NCI-H2196 treated with DMSO at 0.1 percent for 48 hours (cell line): ENCODE data around the gene WSB1.
"Not testable (repeated sequence)": the region's sequence is repeated elsewhere in the genome, so short reads cannot be mapped to it uniquely, and the experiment has no call there.

Experiments
- DNase-seq: peaks from one replicate; lab custom pipeline; 2025; ENCODE audit not compliant: unreplicated experiment; lab: John Stamatoyannopoulos, UW

Gene WSB1

GRCh38 chr17:27293898-27294688, at the start of gene WSB1:
WSB1 (plus strand) TSS chr17:27294114; CDS start chr17:27294396, 282 bp downstream.
- DNase-seq = peak; percentile 48

DNA sequence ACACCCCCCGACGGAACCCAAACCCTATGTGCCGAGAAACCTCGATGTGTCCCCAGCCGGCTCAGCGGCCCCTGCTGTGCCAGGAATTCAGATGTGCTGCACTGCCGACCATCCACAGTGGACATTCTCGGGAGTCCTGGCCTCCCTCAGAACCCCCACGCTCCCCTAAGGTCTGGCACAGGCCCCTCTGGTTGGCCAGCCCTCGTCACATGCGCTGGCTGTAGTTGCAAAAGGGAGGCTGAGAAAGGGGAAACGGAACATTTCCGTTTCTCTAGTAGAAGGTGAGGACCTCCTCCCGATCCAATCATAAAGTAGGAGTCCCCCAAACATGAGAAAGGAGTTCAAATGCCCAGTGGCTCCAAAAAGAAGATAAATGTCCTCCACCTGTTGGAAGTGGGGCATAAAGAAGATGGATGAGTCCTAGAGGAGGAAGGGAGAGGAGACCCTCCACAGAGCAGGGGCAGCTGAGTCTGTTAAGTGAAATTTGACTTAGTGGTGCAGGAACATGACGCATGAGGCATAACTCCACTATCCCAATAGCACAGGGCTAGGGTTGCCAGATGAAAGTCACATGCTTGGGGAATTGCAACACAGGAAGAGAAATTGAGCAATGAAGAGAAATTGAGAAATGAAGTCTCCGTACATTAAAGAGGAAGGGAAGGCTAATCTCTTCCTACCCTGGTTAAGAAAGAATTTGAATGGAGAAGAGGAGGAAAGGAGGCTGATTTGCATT, 49.3 kb upstream of the WSB1 start:
- DNase-seq = no peak

GRCh38 chr17:27245230-27245696, 48.7 kb upstream of the WSB1 start:
- DNase-seq = peak; percentile 83

GRCh38 chr17:27246537-27246936, 47.4 kb upstream of the WSB1 start:
- DNase-seq = no peak

DNA sequence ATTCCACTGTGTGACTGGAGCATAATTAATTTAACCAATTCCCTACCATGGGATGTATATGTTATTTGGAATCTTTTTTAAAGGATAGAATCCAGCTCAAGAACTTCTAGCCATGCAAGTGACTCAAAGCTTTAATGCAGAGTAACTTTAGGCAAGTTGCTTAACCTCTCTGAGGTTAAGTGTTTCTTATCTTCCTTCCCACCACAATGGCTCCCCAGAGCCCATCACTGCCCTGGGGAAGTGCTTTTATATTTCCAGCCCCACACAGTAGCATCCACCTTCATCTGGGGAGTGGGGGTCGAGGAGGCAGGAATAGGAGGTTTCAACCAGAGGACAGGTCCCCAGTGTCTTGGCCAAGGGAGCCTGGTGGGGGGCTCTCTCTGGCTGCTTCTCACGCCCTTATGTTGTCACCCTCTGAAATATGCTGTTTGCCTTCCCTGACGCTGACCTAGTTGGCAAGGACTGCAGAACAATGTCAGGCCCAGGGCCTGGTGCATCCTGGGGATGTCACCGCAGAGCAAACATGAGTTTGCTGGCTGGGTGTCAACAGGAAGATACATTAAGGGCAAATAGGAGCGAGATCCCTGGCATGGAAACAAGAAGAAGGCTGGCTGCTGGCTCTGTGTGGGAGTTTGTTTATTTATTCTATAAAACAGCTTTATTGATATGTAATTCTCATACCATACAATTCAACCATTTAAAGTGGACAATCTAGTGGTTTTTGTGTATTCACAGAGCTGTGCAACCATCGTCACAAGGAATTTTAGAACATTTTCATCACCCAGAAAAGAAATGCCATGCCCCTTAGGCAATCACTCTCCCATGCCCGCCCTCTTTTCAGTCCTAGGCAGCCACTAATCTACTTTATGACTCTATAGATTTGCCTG, 46.6 kb upstream of the WSB1 start:
- DNase-seq = peak; percentile 87

GRCh38 chr17:27247958-27248342, 46.0 kb upstream of the WSB1 start:
- DNase-seq = no peak

DNA sequence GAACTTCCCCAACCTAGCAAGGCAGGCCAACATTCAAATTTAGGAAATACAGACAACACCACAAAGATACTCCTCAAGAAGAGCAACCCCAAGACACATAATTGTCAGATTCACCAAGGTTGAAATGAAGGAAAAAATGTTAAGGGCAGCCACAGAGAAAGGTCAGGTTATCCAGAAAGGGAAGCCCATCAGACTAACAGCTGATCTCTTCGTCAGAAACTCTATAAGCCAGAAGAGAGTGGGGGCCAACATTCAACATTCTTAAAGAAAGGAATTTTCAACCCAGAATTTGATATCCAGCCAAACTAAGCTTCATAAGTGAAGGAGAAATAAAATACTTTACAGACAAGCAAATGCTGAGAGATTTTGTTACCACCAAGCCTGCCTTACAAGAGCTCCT, 43.1 kb upstream of the WSB1 start:
- DNase-seq = not testable (repeated sequence)

- not testable (repeated sequence) for DNase-seq
These were observed 39.1 kb upstream of the WSB1 start for GRCh38 chr17:27254802-27255201.

DNA sequence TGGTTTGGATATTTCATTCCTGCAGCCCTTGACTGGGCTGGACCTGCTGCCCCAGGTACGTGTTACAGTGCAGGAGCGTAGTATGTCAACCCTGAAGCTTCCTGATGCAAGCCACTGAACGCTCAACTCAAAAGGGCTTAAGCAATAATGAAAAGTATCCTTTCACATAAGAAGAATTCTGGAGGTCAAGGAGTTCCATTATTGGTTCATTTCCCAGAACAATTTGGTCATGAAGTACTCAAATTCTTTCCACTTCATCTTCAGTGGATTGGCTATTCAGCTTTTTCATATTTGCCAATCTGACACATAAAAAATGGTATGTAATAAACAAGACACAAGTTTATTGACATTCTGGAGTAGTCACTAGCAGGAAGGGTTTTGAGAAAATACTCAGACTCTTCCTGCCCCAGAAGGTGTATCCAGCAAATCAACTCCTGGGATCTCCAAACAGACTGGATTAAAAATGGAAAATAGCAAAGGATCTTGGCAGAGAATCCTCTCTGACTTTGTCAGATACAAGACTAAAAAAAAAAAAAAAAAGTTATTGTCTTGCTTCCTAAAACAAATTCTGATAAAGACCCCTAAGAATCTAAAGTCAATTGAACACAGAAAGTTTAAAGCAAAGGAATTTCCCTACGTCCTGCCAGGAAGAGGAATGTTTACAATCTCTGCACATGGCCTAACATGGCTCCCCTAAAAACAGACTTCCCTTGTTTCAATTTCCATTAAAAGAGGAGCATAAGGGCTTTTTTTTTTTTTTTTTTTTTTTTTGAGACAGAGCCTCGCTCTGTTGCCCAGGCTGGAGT, 37.5 kb upstream of the WSB1 start:
- DNase-seq = no peak

- no peak for DNase-seq
These were observed 36.9 kb upstream of the WSB1 start for GRCh38 chr17:27257031-27257357.

DNA sequence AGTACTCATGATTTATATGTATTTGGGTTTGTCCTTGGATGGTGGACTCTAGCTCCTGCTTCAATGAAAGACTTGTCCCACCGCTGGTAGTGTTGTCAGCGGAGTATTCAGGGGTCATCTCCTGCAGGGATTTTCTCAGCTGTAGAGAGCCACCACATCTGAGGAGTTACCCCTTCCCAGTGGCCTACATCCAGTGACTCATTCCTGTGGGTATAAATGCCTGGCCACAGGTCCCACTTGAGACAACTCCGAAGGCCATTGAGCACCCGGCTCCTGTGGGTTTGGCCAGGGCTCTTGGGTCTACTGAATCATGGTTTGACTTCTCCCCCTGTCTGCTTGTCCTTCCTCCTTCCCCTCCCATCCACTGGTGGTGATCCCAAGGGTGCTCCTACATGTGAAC, 34.6 kb upstream of the WSB1 start:
- no peak for DNase-seq

DNA sequence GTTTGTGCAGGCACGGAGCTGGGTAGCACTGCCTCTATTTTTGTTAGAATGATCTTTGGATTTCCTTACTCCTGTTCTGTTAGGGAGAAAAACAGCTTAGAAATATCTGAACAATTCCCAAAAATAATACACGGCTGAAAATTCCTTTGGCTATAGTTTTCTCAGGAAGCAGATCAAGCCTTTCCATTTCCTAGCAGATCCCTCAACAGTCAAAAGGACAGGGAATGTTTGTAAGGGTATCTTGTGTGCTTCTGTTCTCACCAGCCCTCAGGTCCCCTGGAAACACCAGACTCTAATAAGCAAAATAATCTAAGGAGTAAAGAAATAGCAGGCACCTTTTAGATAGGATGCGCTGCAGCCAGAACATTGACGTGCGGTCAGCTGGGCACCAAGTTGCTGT, 30.5 kb upstream of the WSB1 start:
- DNase-seq = no peak

DNA sequence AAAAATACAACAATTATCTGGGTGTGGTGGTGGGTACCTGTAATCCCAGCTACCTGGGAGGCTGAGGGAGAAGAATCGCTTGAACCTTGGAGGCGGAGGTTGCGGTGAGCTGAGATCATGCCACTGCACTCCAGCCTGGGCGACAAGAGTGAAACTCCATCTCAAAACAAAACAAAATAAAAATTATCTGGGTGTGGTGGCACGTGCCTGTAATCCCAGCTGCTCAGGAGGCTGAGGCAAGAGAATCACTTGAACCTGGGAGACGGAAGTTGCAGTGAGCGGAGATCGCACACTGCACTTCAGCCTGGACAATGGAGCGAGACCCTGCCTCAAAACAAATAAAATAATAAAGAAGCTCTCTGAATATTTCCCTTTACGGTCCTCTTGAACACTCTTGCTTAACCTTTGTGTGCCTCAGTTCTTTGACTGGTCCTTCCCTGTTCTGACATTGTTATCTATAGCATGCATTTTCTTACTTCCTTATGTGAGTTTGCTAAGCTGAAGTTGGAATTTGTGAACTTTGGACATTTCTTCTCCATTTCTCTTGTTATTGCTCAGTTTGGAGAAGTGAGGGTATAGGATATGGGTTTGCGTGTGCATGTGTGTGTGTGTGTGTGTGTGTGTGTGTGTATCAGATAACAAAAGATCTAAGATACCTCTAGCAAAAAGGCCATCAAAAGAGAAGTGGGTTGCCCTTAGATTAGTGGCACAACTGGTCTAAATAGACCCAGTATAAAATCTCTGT, 29.7 kb upstream of the WSB1 start:
- no peak for DNase-seq

DNA sequence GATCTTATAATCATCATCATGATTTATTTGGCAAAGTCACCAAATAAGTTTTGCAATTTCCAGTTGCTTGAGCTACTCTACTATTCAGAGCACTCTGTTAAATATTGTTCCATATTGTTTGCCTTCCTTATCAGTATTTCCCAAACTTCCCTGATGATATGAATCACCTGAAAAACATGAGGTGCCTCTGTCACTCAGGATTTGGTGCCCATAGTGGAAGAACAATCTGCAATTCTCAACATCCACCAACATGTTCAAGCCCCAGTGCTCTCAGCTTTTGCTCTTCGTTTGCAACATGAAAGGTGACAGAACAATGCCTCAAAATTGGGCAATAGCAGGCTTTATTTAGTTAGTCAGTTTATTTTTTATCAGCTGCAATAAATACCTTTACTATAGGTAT, 28.6 kb upstream of the WSB1 start:
- no peak for DNase-seq

DNA sequence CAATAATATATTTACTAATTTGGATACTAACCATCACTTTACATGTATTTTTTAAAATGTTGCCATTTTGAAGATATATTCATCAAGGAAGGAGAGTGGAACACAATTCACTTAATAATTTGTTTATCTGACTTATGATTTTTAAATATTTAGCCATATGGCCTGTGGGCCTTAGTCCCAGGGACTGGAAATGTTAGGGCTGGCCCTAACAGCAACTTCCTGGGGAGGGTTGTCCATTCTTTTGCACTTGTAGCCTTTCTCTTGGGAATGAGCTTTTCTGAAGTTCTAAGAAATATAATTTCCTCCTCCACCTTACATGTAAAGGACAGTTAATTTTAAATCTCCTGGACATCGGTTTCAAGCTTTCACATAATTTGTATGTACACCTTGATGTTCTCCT, 27.7 kb upstream of the WSB1 start:
- no peak for DNase-seq

DNA sequence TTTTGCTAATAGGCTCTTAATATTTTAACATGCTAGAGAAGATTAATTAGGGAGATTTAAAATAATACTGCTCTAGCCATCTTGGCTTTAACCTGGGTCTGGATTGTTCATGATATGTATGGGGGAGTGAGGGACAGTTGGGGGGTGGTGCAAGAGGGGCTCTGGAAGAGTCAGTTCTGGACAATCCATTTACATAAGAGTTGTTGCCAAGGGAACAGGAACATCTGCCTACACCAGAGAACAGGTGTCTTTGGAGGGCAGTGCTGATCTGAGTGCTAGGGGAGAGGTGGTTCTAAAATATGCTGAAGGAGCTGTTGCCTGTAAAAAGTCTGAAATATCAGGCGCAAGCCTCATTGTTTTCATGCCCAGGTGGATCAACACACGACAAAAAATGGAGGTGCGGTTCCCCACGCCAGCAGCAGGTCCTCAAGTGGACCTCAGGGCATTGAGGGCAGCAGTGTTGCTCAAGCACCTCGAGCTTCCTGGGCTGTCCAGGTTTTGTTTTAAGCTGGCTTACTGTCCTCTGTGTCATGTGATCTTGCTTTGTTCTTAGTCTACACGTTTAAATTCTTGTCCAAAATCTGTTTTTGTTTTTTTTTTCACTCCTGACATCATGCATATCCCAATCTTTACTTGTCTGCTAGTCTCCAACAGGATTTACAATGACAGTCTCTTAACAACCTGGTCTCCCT, 25.4 kb upstream of the WSB1 start:
- no peak for DNase-seq

DNA sequence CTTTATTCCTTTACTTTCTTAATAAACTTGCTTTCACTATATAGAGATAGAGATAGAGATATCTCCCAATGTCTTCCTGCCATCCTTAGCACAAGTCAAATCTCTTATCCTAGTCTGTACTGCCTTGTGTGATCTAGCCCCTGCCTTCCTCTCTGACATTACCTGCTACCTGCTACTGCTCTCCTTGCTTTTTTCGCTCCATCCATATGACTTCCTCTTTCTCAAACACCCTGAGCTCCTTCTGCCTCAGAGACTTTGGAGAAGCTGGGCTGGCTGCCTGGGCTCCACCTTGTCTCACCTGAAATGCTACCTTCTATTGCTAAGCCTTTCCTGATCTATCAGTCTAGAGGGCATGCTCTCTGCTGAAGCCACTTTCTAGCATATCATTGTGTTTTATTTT, 24.7 kb upstream of the WSB1 start:
- no peak for DNase-seq

DNA sequence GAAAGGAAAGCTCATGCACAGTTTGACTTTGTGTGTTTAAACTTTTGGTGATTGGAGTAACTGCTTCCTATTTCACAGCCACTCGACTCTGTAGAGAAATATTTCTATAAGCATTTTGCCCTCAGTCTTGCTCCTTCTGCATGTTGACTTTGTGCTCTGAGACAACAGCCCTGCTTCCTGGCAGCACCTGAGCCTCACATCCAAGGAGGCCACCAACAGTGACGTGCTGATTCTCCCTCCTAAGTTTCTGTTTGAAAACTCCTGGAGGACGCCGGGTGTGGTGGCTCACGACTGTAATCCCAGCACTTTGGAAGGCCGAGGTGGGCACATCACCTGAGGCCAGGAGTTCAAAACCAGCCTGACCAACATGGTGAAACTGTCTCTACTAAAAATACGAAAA, 23.9 kb upstream of the WSB1 start:
- no peak for DNase-seq

DNA sequence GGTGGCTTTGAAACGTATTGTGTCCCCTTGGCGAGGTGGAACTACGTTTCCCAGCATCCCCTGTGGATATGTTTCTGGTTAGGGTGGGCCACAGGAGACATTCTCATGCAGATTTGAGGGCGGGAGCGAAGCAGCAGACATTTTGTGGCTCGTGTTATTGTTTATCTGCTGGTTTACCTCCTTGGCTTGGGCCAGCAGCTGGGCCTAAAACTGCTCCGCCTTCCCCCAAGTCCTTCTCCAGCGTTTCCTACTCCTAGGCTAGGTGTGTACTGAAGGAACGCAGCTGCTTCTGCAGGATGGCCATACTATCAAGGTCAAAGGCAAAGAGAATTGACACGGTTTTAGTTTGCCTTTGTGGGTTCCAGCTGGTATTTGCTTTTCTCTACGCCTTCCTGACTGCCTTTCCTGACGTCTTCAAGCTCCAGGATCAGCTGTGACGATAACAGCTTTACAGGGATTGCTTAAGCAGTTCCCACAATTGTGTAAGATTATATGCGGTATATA, 17.2 kb upstream of the WSB1 start:
- DNase-seq = no peak
